CD14-positive monocyte (primary cell): ENCODE data around the gene KIAA0930. TPM values are rescaled to one million over a fixed set of nuclear protein-coding genes. Genes with fewer than 3 reads are reported as not detected.

Source experiments
- DNase-seq, 3 donors: peaks; one replicate each; pipeline ENCODE4 v3.0.0-alpha.2; 2011 to 2022
- H2AFZ ChIP-seq: 2 replicates; pipeline ENCODE4 v1.6.0; 2012; ENCODE audit warnings: mild to moderate bottlenecking, low read depth, low read length, inconsistent platforms; ENCODE audit not compliant: insufficient read depth, poor library complexity, severe bottlenecking
- H3K27ac ChIP-seq, 2 donors: 1 replicate in 1 of 2; 2 replicates in 1 of 2; pipeline ENCODE4 v1.5.1; 2012 to 2013; ENCODE audit warnings: low read length in 2 of 2, control low read depth in 1 of 2, inconsistent platforms in 1 of 2, low read depth in 1 of 2, mild to moderate bottlenecking in 1 of 2
- H3K27me3 ChIP-seq, 2 donors: one replicate each; pipeline versions ENCODE4 v1.6.0 to v1.6.1; 2011 to 2013; ENCODE audit warnings: low read length in 2 of 2; ENCODE audit not compliant: control insufficient read depth in 2 of 2, insufficient read depth in 2 of 2
- H3K36me3 ChIP-seq, 2 donors: replicated peaks in 1 of 2; 1 replicate in 1 of 2; 2 replicates in 1 of 2; pipeline versions ENCODE4 v1.5.1 to v1.6.1; 2012 to 2013; ENCODE audit warnings: low read length in 2 of 2, control low read depth in 1 of 2, inconsistent platforms in 1 of 2, mild to moderate bottlenecking in 1 of 2; ENCODE audit not compliant: insufficient read depth in 2 of 2, control insufficient read depth in 1 of 2
- H3K4me1 ChIP-seq, 2 donors: 1 replicate in 1 of 2; 2 replicates in 1 of 2; pipeline versions ENCODE4 v1.5.1 to v1.6.1; 2012 to 2013; ENCODE audit warnings: low read length in 2 of 2, control low read depth in 1 of 2, inconsistent platforms in 1 of 2, mild to moderate bottlenecking in 1 of 2, moderate library complexity in 1 of 2; ENCODE audit not compliant: insufficient read depth in 2 of 2, control insufficient read depth in 1 of 2
- H3K4me2 ChIP-seq: replicated peaks from 2 replicates; pipeline ENCODE3; 2012; ENCODE audit warnings: low read length, moderate library complexity, mild to moderate bottlenecking; ENCODE audit not compliant: poor library complexity, severe bottlenecking; ENCODE audit errors: extremely low read depth
- H3K4me3 ChIP-seq, 3 experiments: fragments of 200-600 bp in 1 of 3; sonication (generic) in 1 of 3; replicated peaks in 1 of 3; 1 replicate in 2 of 3; 2 replicates in 1 of 3; pipeline ENCODE4 v1.5.1; 2011 to 2013; ENCODE audit warnings: low read length in 3 of 3, mild to moderate bottlenecking in 3 of 3, control low read depth in 2 of 3, low read depth in 2 of 3, inconsistent platforms in 1 of 3, moderate library complexity in 1 of 3
- H3K79me2 ChIP-seq: 2 replicates; pipeline ENCODE4 v1.6.0; 2012; ENCODE audit warnings: mild to moderate bottlenecking, control low read depth, inconsistent platforms, low read length, moderate library complexity; ENCODE audit not compliant: insufficient read depth
- H3K9ac ChIP-seq: 2 replicates; pipeline ENCODE4 v1.6.0; 2017; ENCODE audit warnings: low read length, mild to moderate bottlenecking; ENCODE audit not compliant: insufficient read depth, poor library complexity, severe bottlenecking
- H3K9me3 ChIP-seq, 2 donors: replicated peaks in 1 of 2; 1 replicate in 1 of 2; 2 replicates in 1 of 2; pipeline versions ENCODE4 v1.5.1 to v1.6.1; 2012 to 2013; ENCODE audit warnings: low read length in 2 of 2, control low read depth in 1 of 2; ENCODE audit not compliant: control insufficient read depth in 1 of 2, insufficient read depth in 1 of 2
- H4K20me1 ChIP-seq: 2 replicates; pipeline ENCODE4 v1.6.0; 2012; ENCODE audit warnings: mild to moderate bottlenecking, low read length, control low read depth, moderate library complexity; ENCODE audit not compliant: insufficient read depth
- H3K27ac Mint-ChIP-seq, 7 donors: one replicate each; pipeline ENCODE4 v1.8.0; 2020; ENCODE audit warnings: mild to moderate bottlenecking in 7 of 7, mixed read lengths in 7 of 7, moderate library complexity in 6 of 7, inconsistent platforms in 2 of 7
- H3K27me3 Mint-ChIP-seq, 3 donors: one replicate each; pipeline ENCODE4 v1.8.0; 2021 to 2022; ENCODE audit warnings: low read depth in 3 of 3, mild to moderate bottlenecking in 3 of 3, mixed read lengths in 3 of 3, moderate library complexity in 3 of 3, inconsistent platforms in 1 of 3
- H3K36me3 Mint-ChIP-seq, 2 donors: one replicate each; pipeline ENCODE4 v1.8.0; 2020; ENCODE audit warnings: mixed read lengths in 2 of 2, inconsistent platforms in 1 of 2, mild to moderate bottlenecking in 1 of 2
- H3K4me1 Mint-ChIP-seq: one replicate; pipeline ENCODE4 v1.8.0; 2020; ENCODE audit warnings: mild to moderate bottlenecking, mixed read lengths
- H3K4me3 Mint-ChIP-seq, 2 donors: one replicate each; pipeline ENCODE4 v1.8.0; 2020; ENCODE audit warnings: mild to moderate bottlenecking in 2 of 2, mixed read lengths in 2 of 2, moderate library complexity in 1 of 2
- H3K9me3 Mint-ChIP-seq, 7 donors: one replicate each; pipeline ENCODE4 v1.8.0; 2020 to 2022; ENCODE audit warnings: mixed read lengths in 7 of 7, mild to moderate bottlenecking in 6 of 7, moderate library complexity in 6 of 7, inconsistent platforms in 2 of 7
- WGBS: methylation state at CpG from one replicate; pipeline ENCODE4 v1.1.5; 2013; ENCODE audit warnings: missing lambda C conversion rate; ENCODE audit not compliant: insufficient coverage; 5-methylcytosine and 5-hydroxymethylcytosine counted together
- intact Hi-C, 2 donors: fragments of 100-400 bp; cut with micrococcal nuclease; formaldehyde crosslinking; loops; one replicate each; pipeline versions ENCODE4 v1.15.0 to v1.15.1; 2023
- polyA plus RNA-seq, 3 donors: library from polyadenylated mRNA; depleted of rRNA in 1 of 3; unstranded in 2 of 3; stranded (reverse) in 1 of 3; fragments of 300-500 nt in 2 of 3; fragments of >200 nt in 1 of 3; fragmentation: Illumina TruSeq in 2 of 3; gene quantifications; 1 replicate in 2 of 3; 2 replicates in 1 of 3; pipeline ENCODE4 v1.2.3, GENCODE V29; 2012 to 2021
- TF ChIP-seq, protein P1 (sequence below): fragments of 200-600 bp; IDR thresholded peaks from one replicate; pipeline ENCODE4 v1.8.0; 2022; ENCODE audit warnings: antibody characterized with exemption, mild to moderate bottlenecking

Gene KIAA0930
- polyA plus RNA-seq, 3 donors, result 14.0 to 89.1 (median 15.6) TPM

DNA sequence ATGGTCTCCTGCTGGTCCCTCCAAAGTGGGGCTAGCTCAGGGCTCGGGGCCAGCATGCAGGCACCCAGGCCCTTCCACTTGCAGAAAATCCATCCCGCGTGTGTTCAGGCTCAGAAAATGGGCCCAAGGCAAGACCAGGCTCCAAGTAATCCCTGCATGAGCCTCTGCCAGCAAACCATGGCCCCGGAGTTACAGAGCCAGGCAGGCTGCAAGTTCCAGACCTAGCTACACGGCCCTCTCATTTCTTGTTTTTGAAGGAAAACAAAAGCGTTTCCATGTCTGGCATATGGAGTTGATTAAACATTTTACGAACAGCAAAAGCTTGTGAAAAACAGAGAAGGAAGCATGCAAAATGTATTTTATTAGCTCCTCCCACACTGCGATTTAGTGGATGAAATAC lies 29.7 kb downstream of the KIAA0930 start:
- H3K4me2 ChIP-seq, result no peak overlapping the region
- peak overlapping the region in 4 of 7 donors; percentile 69 to 79 (median 76) for H3K27ac Mint-ChIP-seq

DNA sequence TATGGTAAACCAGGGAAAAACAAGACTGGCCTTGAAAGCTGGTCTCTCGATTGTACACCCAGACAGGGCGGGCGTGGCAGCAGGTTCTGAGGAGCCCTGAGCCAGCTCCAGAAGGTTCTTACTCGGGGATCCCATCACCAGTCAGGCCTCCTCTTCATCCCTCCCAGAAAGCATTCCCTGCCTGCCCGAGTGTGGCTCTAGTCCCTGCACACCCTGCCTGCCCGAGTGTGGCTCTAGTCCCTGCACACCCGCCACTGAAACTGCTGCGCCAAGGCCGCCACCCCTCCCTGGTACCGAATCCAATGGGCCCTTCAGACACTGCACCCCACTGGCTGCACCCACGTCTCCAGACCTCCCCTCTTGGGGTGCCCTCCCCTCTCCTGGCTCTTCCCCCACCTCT lies 30.1 kb downstream of the KIAA0930 start:
- Histone ChIP-seq H3K9me3 (no peaks in the 10 kb centered on the region), H3K79me2 (peaks cover 99% of the 10 kb centered on the region), H4K20me1 (peaks cover 97% of the 10 kb centered on the region), H3K4me2 (no peak overlapping the region), H3K36me3 (peaks cover 52 to 62% of the 10 kb centered on the region in 2 donors), H3K4me3 (no peak overlapping the region), H2AFZ (no peak overlapping the region), H3K9ac (no peak overlapping the region), H3K27ac (peak overlapping the region in 1 of 2 donors; percentile 98), H3K27me3 (no peaks in the 10 kb centered on the region), H3K4me1 (peaks cover 39 to 40% of the 10 kb centered on the region in 2 donors)
- peaks cover 0 to 2% (median 0%) of the 10 kb centered on the region in 7 donors for H3K9me3 Mint-ChIP-seq
- H3K36me3 Mint-ChIP-seq, result peaks cover 52 to 69% of the 10 kb centered on the region in 2 donors
- TF ChIP-seq, protein P1, sequence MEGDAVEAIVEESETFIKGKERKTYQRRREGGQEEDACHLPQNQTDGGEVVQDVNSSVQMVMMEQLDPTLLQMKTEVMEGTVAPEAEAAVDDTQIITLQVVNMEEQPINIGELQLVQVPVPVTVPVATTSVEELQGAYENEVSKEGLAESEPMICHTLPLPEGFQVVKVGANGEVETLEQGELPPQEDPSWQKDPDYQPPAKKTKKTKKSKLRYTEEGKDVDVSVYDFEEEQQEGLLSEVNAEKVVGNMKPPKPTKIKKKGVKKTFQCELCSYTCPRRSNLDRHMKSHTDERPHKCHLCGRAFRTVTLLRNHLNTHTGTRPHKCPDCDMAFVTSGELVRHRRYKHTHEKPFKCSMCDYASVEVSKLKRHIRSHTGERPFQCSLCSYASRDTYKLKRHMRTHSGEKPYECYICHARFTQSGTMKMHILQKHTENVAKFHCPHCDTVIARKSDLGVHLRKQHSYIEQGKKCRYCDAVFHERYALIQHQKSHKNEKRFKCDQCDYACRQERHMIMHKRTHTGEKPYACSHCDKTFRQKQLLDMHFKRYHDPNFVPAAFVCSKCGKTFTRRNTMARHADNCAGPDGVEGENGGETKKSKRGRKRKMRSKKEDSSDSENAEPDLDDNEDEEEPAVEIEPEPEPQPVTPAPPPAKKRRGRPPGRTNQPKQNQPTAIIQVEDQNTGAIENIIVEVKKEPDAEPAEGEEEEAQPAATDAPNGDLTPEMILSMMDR, result no peak
- peak overlapping the region in 6 of 7 donors; percentile 35 to 79 (median 62) for H3K27ac Mint-ChIP-seq
- H3K4me3 Mint-ChIP-seq, result no peak overlapping the region
- H3K4me1 Mint-ChIP-seq, result peaks cover 41% of the 10 kb centered on the region
- DNase-seq, result no peak
- 89% methylated on average over 11 of the region's 11 CpGs for WGBS
- H3K27me3 Mint-ChIP-seq, result peaks cover 0 to 2% (median 1%) of the 10 kb centered on the region in 3 donors
- intact Hi-C loops, result no loop called here

More for the DNA sequence above, 29.7 kb downstream of the KIAA0930 start:
- Histone ChIP-seq H3K4me3 (no peak overlapping the region), H3K4me1 (peaks cover 43 to 44% of the 10 kb centered on the region in 2 donors), H3K9me3 (no peaks in the 10 kb centered on the region), H2AFZ (no peak overlapping the region), H3K79me2 (peaks cover 99% of the 10 kb centered on the region), H3K27me3 (no peaks in the 10 kb centered on the region), H3K36me3 (peaks cover 48 to 58% of the 10 kb centered on the region in 2 donors), H3K9ac (no peak overlapping the region), H3K27ac (peak overlapping the region in 1 of 2 donors; percentile 98), H4K20me1 (peaks cover 97% of the 10 kb centered on the region)
- Mint-ChIP-seq H3K4me1 (peaks cover 45% of the 10 kb centered on the region), H3K4me3 (no peak overlapping the region), H3K9me3 (peaks cover 0 to 2% (median 0%) of the 10 kb centered on the region in 7 donors), H3K27me3 (peaks cover 0 to 2% (median 1%) of the 10 kb centered on the region in 3 donors), H3K36me3 (peaks cover 48 to 65% of the 10 kb centered on the region in 2 donors)
- 96% methylated on average over 5 of the region's 8 CpGs for WGBS
- intact Hi-C loops, result no loop called here
- TF ChIP-seq, protein P1, result no peak
- no peak for DNase-seq
